Upper lobe of left lung (tissue), 4 donors: Measurements from ENCODE around the gene LRRC75B.
"Not testable (repeated sequence)": the region's sequence is repeated elsewhere in the genome, so short reads cannot be mapped to it uniquely, and the experiment has no call there.

Source experiments
- POLR2A ChIP-seq, 4 donors: fragments of 450-650 bp; IDR thresholded peaks; one replicate each; pipeline ENCODE4 v1.5.1; 2016 to 2017; ENCODE audit warnings: antibody characterized with exemption in 4 of 4, mild to moderate bottlenecking in 2 of 4
- POLR2AphosphoS5 ChIP-seq, 2 donors: sonication (generic); formaldehyde crosslinking; IDR thresholded peaks; one replicate each; pipeline ENCODE4 v1.5.1; 2017; ENCODE audit warnings: antibody characterized with exemption in 2 of 2

DNA sequence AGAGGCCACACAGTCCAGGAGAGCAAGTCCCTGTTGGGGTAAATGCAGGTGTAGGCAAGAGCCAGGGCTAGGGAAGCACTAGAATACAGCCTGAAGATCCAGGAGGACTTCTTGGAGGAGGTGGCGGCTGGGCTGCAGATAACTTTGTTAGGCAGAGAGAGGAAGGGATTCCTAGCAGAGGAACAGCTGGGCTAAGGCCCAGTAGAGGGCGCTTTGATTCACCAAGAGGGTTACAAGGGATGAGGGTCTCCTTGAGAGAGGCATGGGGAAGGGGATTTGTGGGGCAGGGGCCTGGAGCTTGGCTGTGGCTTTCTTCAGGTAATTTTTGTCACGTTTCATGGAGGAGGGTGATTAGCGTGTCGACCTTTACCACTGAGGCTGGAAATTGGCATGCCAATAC lies 28.4 kb upstream of the LRRC75B start:
- TF ChIP-seq POLR2A, POLR2AphosphoS5 (IDR thresholded peaks at IDR 0.05): not testable (repeated sequence)
